ENCODE data around the gene HDHD5.

Gene HDHD5

GRCh38 chr22:17140826-17141766 lies 18.0 kb downstream of the HDHD5 start:
- H3K27me3 ChIP-seq (ENCODE audit: insufficient read depth, low read depth, severe bottlenecking), result no peaks in the 10 kb centered on the region
- no peak overlapping the region for H3K4me3 ChIP-seq (ENCODE audit: low read depth, low read length)
- DNase-seq, result no peak
- TF ChIP-seq CTCF (IDR thresholded peaks at IDR 0.05; ENCODE audit: low read depth, low read length), result no peak
- H3K9me3 ChIP-seq (ENCODE audit: severe bottlenecking), result no peaks in the 10 kb centered on the region
- peaks cover 56% of the 10 kb centered on the region for H3K36me3 ChIP-seq
- H3K27ac ChIP-seq, result no peak overlapping the region

GRCh38 chr22:17140022-17140421 lies 19.1 kb downstream of the HDHD5 start:
- Histone ChIP-seq H3K36me3 (peaks cover 54% of the 10 kb centered on the region), H3K27me3 (ENCODE audit: insufficient read depth, low read depth, severe bottlenecking) (no peaks in the 10 kb centered on the region), H3K9me3 (ENCODE audit: severe bottlenecking) (no peaks in the 10 kb centered on the region), H3K4me3 (ENCODE audit: low read depth, low read length) (no peak overlapping the region), H3K27ac (no peak overlapping the region)
- no peak for DNase-seq
- no peak for TF ChIP-seq CTCF (IDR thresholded peaks at IDR 0.05; ENCODE audit: low read depth, low read length)

- Histone ChIP-seq H3K4me3 (ENCODE audit: low read depth, low read length) (no peak overlapping the region), H3K36me3 (peaks cover 45% of the 10 kb centered on the region), H3K27ac (no peak overlapping the region), H3K27me3 (ENCODE audit: insufficient read depth, low read depth, severe bottlenecking) (no peaks in the 10 kb centered on the region), H3K9me3 (ENCODE audit: severe bottlenecking) (no peaks in the 10 kb centered on the region)
- DNase-seq, result no peak
- TF ChIP-seq CTCF (IDR thresholded peaks at IDR 0.05; ENCODE audit: low read depth, low read length), result no peak
These were observed 20.6 kb downstream of the HDHD5 start for GRCh38 chr22:17138513-17138912.

GRCh38 chr22:17137861-17138425 lies 21.1 kb downstream of the HDHD5 start:
- Histone ChIP-seq H3K9me3 (ENCODE audit: severe bottlenecking) (no peaks in the 10 kb centered on the region), H3K36me3 (peaks cover 40% of the 10 kb centered on the region), H3K4me3 (ENCODE audit: low read depth, low read length) (no peak overlapping the region), H3K27ac (no peak overlapping the region), H3K27me3 (ENCODE audit: insufficient read depth, low read depth, severe bottlenecking) (no peaks in the 10 kb centered on the region)
- no peak for DNase-seq
- TF ChIP-seq CTCF (IDR thresholded peaks at IDR 0.05; ENCODE audit: low read depth, low read length), result no peak

GRCh38 chr22:17137170-17137569 lies 21.9 kb downstream of the HDHD5 start:
- H3K36me3 ChIP-seq, result peaks cover 33% of the 10 kb centered on the region
- no peak for TF ChIP-seq CTCF (IDR thresholded peaks at IDR 0.05; ENCODE audit: low read depth, low read length)
- H3K9me3 ChIP-seq (ENCODE audit: severe bottlenecking), result no peaks in the 10 kb centered on the region
- no peak overlapping the region for H3K4me3 ChIP-seq (ENCODE audit: low read depth, low read length)
- DNase-seq, result no peak
- no peak overlapping the region for H3K27ac ChIP-seq
- H3K27me3 ChIP-seq (ENCODE audit: insufficient read depth, low read depth, severe bottlenecking), result no peaks in the 10 kb centered on the region

Data from WERI-Rb-1 (cell line).